GM20000 (cell line): ENCODE measurements around the gene WWP2.

Experiments used
- DNase-seq: peaks from one replicate; pipeline ENCODE4 v3.0.0; 2012; ENCODE audit warnings: low spot score
- CTCF ChIP-seq: IDR thresholded peaks from 2 replicates; pipeline ENCODE4 v1.5.1; 2012; ENCODE audit warnings: mild to moderate bottlenecking, control low read depth; ENCODE audit errors: extremely low read depth, missing control alignments

WWP2 gene

DNA sequence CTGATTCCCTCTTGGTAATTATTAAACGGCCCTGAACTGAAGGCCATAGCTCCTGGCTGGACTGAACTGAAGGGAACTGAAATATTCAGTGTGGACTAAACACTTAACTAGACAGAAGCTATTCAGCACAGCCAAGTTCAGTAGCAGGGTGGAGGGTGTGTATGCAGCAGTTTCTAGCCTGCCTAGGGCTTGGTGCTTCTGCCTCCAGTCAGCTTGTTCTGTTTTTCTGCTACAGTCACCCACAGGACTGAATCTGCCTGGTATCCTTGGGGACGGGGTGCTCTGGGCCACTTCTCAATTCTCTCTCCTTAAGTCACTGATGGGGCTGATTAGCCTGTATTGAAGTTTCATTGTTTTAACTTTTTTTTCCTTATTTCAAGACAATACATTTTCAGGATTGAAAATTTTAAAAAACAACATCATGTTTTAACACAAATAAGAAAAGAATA, 77.1 kb downstream of the WWP2 start:
- no peak for DNase-seq
- TF ChIP-seq CTCF = no peak

DNA sequence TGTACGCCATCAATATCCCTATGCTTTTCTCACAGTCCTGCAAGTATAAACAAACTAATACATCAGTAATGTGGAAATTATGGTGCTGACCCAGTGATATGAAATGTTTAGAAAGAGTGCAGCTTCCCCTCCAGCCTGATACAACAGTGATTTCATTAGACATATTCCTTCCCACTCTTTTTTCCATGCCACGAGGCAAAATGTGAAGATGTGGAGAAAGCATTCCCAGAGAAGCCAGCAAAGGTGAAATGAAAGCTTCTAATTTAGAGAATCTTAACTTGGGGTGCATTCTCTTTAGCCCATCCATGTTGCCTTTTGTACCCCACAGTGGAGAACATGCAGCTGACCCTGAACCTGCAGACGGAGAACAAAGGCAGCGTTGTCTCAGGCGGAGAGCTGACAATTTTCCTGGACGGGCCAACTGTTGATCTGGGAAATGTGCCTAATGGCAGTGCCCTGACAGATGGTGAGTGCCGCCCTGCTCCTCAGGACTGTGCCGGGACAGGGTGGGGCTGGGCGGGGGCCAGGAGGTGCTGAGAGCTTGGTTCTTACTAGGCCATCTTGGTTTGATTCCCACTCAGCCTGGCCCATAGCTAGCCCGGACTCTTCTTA, 77.8 kb downstream of the WWP2 start:
- DNase-seq = no peak
- no peak for TF ChIP-seq CTCF

DNA sequence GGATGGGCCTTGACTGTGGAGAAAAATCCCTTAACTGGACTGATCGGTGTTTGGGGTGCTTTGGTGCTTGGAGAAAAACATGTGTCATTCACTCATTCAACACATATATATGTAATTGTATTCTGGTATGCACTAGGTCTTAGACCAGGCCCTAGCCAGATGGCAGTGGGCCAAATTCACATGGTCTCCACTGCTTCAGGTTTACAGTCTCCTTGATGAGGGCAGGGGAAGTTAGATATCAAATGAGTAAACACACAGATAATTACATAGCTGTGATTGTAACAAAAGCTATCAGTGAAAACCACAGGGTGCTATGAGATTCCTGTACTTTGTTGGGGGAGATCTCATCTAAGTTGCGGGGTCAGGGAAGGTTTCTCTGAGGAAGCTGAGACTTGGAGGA, 78.8 kb downstream of the WWP2 start:
- TF ChIP-seq CTCF = no peak
- DNase-seq = no peak

DNA sequence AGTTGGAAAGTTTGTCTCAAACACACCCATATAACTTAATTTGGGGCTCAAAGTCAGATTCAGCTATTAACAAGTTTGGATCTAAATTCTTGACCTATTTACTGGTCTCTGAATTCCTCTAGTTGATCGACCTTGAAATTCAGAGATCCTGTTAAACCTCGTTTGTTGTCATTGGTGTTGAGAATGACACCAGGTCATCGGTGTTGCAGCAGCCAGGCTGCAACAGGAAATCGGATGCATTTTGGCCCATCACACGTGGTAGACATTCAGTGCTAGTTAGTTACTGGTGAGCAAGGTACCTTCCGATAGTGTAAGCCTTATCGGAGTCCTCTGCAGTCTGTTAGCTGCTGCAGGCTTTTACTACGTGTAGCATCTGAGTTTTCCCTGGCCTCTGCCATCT, 82.3 kb downstream of the WWP2 start:
- no peak for TF ChIP-seq CTCF
- DNase-seq = no peak

DNA sequence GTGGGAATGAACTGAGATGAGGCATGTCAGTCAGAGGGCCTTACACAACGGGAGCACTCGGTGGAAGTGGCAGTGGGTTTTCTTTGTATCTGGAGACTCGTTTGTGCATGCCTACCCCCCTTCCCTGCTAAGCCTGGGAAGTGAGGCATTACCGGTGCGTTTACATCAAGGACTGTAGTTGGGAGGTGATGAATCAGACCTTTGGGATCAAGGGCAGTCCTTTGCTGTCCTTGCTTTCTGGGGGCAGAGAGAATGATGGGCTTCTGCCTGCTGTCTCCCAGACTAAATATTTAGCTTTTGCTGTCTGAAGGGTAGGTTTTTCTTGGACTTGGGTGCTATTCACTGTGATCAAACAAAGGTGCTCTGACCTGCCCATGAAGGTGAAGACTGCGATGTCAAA, 83.0 kb downstream of the WWP2 start:
- no peak for DNase-seq
- TF ChIP-seq CTCF = no peak

GRCh38 chr16:69847643-69848042, 85.5 kb downstream of the WWP2 start:
- TF ChIP-seq CTCF = no peak
- no peak for DNase-seq

DNA sequence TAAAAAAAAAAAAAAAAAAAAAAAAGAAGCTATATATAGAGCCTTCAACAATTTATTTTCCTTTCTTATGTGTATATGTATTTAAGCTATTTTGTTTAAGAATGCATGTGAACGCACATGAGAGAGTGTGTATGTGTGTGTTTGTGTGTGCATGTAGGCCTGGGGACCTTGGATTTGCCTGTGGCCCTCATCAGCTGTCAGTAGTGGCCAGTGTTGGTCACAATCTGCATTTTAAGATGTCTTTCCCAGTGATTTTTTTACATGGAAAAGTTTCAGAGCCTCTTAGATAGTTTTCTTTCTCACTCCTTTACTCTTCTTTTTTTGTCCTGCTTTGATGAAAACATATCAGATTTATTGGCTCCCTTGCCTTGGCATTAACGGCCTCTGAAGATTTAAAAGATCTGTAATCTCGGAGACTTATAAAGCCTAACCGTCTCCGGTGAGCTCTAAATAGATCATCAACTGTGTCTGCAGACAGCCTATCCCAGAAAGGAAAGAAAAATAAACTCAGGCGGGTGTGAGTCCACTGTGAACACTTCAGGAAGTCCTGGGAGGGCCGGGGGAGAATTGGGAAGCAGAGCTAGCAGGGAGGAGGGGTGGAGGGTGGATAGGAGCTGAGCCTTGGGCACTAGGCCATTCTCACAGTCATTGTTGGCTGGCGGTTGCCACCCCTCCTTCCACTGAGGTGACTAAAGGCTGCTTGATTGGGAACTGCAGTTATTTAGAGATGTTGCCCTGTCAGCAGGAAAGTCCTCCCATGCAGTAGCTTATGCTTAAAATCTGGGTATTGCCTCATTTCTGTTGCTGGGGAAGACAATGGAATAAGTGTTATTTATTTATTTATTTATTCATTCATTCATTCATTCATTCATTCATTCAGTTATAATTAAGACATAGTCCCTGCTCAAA, 86.8 kb downstream of the WWP2 start:
- no peak for TF ChIP-seq CTCF
- no peak for DNase-seq
